ENCODE results near the gene BCL2L2.

BCL2L2 gene

DNA sequence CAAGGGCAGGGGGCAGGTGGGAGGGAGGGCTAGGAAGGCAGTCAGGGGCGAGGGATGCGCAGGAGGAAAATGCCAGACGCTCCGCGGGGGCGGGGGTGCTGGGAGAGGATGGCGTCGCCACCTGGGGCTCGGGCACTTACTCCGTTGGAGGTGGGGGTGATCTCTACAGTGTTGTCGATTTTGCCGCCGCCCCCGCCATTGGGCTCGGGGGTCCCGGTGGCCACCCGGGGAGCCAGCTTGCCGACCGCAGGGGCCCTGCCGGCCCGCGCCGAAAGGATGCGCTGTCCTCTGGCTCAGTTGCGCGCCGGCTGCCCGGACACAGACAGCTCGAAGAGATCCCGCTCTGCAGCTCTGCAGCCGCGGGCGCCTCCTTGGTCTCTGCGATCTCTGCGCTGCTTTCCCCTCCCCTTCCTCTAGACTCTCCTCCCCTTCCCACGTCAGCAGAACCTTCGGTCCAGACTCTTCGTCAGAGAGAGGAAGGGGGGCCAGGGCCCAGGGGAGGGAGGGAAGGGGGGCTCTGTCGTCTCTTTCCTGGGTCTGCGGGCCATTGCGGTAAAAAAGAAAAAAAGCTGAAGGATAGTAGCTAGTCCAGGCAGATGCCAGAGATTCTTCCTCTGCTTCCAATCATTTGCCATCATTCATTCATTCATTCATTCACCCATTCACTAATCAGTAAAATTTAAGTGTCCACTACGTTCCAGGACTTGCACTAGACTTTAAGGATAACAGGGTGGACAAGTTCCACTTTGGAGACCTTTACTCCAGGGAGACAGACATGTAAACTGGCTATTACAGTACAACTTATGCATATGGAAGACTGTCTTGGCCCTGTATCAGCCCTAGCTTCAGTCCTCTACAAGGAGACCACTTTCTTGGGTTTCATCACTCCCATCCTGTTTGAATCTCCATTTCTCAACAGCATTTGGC is 46.1 kb downstream of the BCL2L2 start, which contains the start of gene SLC22A17 (continued):
- TF ChIP-seq OSR2 (tag by site-specific recombination; IDR thresholded peaks at IDR 0.05) = no peak
- TF ChIP-seq ZNF544 (tag by site-specific recombination; IDR thresholded peaks at IDR 0.05) = no peak
- TF ChIP-seq ZNF585B (tag by site-specific recombination; IDR thresholded peaks at IDR 0.05) = no peak
- peak; percentile 47; the same call in 1 of the 2 replicates for TF ChIP-seq KLF16 (tag by site-specific recombination; IDR thresholded peaks at IDR 0.05)
- TF ChIP-seq, protein P1, sequence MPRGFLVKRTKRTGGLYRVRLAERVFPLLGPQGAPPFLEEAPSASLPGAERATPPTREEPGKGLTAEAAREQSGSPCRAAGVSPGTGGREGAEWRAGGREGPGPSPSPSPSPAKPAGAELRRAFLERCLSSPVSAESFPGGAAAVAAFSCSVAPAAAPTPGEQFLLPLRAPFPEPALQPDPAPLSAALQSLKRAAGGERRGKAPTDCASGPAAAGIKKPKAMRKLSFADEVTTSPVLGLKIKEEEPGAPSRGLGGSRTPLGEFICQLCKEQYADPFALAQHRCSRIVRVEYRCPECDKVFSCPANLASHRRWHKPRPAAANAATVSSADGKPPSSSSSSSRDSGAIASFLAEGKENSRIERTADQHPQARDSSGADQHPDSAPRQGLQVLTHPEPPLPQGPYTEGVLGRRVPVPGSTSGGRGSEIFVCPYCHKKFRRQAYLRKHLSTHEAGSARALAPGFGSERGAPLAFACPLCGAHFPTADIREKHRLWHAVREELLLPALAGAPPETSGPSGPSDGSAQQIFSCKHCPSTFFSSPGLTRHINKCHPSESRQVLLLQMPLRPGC (tag by site-specific recombination; IDR thresholded peaks at IDR 0.05) = peak; percentile 20; the same call in 1 of the 2 replicates
- TF ChIP-seq, protein P2, sequence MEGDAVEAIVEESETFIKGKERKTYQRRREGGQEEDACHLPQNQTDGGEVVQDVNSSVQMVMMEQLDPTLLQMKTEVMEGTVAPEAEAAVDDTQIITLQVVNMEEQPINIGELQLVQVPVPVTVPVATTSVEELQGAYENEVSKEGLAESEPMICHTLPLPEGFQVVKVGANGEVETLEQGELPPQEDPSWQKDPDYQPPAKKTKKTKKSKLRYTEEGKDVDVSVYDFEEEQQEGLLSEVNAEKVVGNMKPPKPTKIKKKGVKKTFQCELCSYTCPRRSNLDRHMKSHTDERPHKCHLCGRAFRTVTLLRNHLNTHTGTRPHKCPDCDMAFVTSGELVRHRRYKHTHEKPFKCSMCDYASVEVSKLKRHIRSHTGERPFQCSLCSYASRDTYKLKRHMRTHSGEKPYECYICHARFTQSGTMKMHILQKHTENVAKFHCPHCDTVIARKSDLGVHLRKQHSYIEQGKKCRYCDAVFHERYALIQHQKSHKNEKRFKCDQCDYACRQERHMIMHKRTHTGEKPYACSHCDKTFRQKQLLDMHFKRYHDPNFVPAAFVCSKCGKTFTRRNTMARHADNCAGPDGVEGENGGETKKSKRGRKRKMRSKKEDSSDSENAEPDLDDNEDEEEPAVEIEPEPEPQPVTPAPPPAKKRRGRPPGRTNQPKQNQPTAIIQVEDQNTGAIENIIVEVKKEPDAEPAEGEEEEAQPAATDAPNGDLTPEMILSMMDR (tag by site-specific recombination; IDR thresholded peaks at IDR 0.05) = peak; percentile 57; the same call in 1 of the 2 replicates
- TF ChIP-seq SP3 (tag by site-specific recombination; IDR thresholded peaks at IDR 0.05) = peak; percentile 14; the same call in 1 of the 2 replicates
- TF ChIP-seq, protein P3, sequence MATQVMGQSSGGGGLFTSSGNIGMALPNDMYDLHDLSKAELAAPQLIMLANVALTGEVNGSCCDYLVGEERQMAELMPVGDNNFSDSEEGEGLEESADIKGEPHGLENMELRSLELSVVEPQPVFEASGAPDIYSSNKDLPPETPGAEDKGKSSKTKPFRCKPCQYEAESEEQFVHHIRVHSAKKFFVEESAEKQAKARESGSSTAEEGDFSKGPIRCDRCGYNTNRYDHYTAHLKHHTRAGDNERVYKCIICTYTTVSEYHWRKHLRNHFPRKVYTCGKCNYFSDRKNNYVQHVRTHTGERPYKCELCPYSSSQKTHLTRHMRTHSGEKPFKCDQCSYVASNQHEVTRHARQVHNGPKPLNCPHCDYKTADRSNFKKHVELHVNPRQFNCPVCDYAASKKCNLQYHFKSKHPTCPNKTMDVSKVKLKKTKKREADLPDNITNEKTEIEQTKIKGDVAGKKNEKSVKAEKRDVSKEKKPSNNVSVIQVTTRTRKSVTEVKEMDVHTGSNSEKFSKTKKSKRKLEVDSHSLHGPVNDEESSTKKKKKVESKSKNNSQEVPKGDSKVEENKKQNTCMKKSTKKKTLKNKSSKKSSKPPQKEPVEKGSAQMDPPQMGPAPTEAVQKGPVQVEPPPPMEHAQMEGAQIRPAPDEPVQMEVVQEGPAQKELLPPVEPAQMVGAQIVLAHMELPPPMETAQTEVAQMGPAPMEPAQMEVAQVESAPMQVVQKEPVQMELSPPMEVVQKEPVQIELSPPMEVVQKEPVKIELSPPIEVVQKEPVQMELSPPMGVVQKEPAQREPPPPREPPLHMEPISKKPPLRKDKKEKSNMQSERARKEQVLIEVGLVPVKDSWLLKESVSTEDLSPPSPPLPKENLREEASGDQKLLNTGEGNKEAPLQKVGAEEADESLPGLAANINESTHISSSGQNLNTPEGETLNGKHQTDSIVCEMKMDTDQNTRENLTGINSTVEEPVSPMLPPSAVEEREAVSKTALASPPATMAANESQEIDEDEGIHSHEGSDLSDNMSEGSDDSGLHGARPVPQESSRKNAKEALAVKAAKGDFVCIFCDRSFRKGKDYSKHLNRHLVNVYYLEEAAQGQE (tag by site-specific recombination; IDR thresholded peaks at IDR 0.05) = peak; percentile 47
- TF ChIP-seq, protein P4, sequence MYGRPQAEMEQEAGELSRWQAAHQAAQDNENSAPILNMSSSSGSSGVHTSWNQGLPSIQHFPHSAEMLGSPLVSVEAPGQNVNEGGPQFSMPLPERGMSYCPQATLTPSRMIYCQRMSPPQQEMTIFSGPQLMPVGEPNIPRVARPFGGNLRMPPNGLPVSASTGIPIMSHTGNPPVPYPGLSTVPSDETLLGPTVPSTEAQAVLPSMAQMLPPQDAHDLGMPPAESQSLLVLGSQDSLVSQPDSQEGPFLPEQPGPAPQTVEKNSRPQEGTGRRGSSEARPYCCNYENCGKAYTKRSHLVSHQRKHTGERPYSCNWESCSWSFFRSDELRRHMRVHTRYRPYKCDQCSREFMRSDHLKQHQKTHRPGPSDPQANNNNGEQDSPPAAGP (tag by site-specific recombination; IDR thresholded peaks at IDR 0.05) = peak; percentile 40; the same call in 1 of the 2 replicates
- 0 out of 2 replicates have a peak, but pooled peaks have one; percentile 34 for TF ChIP-seq ZNF2 (tag by site-specific recombination; IDR thresholded peaks at IDR 0.05)
- TF ChIP-seq, protein P5, sequence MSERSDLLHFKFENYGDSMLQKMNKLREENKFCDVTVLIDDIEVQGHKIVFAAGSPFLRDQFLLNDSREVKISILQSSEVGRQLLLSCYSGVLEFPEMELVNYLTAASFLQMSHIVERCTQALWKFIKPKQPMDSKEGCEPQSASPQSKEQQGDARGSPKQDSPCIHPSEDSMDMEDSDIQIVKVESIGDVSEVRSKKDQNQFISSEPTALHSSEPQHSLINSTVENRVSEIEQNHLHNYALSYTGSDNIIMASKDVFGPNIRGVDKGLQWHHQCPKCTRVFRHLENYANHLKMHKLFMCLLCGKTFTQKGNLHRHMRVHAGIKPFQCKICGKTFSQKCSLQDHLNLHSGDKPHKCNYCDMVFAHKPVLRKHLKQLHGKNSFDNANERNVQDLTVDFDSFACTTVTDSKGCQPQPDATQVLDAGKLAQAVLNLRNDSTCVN (tag by site-specific recombination; optimal IDR thresholded peaks at IDR 0.05) = peak; percentile 75
- peak; percentile 67; the same call in 1 of the 2 replicates for TF ChIP-seq ZBTB21 (tag by site-specific recombination; IDR thresholded peaks at IDR 0.05)
- no peak for TF ChIP-seq ZNF530 (tag by site-specific recombination; IDR thresholded peaks at IDR 0.05; ENCODE audit: low read depth)
- TF ChIP-seq GLIS1 (tag by site-specific recombination; IDR thresholded peaks at IDR 0.05) = peak; percentile 76
- TF ChIP-seq ZSCAN23 (tag by site-specific recombination; IDR thresholded peaks at IDR 0.05) = no peak
- TF ChIP-seq ZNF654 (tag by site-specific recombination; IDR thresholded peaks at IDR 0.05; ENCODE audit: low read depth) = no peak
- TF ChIP-seq, protein P6, sequence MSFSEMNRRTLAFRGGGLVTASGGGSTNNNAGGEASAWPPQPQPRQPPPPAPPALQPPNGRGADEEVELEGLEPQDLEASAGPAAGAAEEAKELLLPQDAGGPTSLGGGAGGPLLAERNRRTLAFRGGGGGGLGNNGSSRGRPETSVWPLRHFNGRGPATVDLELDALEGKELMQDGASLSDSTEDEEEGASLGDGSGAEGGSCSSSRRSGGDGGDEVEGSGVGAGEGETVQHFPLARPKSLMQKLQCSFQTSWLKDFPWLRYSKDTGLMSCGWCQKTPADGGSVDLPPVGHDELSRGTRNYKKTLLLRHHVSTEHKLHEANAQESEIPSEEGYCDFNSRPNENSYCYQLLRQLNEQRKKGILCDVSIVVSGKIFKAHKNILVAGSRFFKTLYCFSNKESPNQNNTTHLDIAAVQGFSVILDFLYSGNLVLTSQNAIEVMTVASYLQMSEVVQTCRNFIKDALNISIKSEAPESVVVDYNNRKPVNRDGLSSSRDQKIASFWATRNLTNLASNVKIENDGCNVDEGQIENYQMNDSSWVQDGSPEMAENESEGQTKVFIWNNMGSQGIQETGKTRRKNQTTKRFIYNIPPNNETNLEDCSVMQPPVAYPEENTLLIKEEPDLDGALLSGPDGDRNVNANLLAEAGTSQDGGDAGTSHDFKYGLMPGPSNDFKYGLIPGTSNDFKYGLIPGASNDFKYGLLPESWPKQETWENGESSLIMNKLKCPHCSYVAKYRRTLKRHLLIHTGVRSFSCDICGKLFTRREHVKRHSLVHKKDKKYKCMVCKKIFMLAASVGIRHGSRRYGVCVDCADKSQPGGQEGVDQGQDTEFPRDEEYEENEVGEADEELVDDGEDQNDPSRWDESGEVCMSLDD (tag by site-specific recombination; IDR thresholded peaks at IDR 0.05) = peak; percentile 47; the same call in 1 of the 2 replicates
- TF ChIP-seq SP7 (tag by site-specific recombination; IDR thresholded peaks at IDR 0.05) = 0 out of 2 replicates have a peak, but pooled peaks have one; percentile 17
- TF ChIP-seq, protein P7, sequence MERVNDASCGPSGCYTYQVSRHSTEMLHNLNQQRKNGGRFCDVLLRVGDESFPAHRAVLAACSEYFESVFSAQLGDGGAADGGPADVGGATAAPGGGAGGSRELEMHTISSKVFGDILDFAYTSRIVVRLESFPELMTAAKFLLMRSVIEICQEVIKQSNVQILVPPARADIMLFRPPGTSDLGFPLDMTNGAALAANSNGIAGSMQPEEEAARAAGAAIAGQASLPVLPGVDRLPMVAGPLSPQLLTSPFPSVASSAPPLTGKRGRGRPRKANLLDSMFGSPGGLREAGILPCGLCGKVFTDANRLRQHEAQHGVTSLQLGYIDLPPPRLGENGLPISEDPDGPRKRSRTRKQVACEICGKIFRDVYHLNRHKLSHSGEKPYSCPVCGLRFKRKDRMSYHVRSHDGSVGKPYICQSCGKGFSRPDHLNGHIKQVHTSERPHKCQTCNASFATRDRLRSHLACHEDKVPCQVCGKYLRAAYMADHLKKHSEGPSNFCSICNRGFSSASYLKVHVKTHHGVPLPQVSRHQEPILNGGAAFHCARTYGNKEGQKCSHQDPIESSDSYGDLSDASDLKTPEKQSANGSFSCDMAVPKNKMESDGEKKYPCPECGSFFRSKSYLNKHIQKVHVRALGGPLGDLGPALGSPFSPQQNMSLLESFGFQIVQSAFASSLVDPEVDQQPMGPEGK (tag by site-specific recombination; IDR thresholded peaks at IDR 0.05) = peak; percentile 84
- TF ChIP-seq ZNF777 (tag by site-specific recombination; IDR thresholded peaks at IDR 0.05; ENCODE audit: borderline replicate concordance) = peak; percentile 38; the same call in 1 of the 2 replicates

Measured in HEK293 (cell line).